ENCODE results near the gene VEPH1.
A peak's percentile ranks its signal among the peaks of the same experiment; 100 is the strongest.

VEPH1 gene

DNA sequence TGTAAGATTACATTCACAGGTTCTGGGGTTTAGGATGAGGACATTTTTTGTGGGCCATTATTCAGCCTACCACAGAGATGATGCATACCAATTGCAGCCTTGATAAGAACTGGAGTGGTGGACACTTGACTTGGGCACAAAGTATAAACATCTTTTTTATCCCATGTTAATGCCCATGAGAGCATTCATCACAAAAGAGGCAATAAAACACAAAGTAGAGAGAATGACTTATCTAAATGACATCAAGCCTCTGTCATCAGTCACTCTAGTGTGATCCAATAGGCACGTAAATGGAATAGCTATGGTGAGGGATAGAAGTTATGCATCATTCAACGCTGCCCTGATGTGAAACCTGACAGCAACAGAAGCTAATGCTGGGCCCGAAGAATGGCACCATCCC lies 25.8 kb downstream of the VEPH1 start:
- DNase-seq (ENCODE audit: low spot score): no peak

DNA sequence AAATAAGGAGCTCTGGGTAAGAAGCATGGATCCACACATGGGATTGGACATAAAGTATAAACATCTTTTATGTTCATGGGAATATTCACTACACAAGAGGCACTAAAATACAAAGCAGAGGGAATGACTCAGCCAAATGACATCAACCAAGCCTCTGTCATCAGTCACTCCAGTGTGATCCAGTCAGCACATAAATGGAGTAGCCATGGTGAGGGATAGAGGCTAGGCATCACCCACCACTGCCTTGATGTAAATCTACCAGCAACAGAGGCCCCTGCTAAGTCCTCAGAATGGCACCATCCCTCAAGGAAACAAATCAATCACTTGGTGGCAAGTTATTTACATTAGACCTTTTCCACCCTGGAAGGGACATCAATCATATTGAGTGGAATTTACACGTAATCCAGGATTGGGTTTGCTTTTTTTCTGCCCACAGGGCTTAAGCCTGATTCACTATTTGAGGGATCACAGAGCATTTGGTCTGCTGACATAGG lies 27.2 kb downstream of the VEPH1 start:
- no peak for DNase-seq (ENCODE audit: low spot score)

DNA sequence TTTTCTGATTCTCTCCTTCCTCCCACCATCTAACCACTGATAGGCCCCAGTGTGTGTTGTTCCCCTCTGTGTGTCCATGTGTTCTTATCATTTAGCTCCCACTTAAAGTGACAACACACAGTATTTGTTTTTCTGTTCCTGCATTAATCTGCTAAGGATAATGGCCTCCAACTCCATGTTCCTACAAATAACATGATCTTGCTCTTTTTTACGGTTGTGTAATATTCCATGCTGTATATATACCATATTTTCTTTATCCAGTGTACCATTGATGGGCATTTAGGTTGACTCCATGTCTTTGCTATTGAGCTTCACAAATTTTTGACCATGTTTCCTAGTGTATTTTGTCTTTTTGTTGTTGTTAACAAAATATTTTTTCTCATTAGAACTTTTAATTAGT lies 30.6 kb downstream of the VEPH1 start:
- DNase-seq (ENCODE audit: low spot score): no peak

DNA sequence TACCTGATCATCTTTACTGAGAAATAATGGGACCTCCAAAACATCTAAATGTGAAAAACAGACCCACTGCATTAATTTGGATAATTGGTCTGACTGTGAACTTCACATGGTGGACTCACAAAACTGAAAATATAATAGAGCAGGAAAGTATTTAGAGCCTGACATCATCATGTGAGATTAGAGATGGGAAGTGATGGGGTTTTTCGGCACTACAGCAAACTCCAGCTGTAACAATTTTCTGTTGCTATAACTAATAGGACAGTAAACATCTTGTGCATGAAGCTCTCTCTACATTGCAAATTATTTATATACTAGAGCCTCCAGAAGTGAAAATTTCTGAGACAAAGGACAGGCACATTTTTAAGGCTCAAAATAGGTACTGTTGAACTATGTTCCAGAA lies 32.2 kb downstream of the VEPH1 start:
- no peak for DNase-seq (ENCODE audit: low spot score)

DNA sequence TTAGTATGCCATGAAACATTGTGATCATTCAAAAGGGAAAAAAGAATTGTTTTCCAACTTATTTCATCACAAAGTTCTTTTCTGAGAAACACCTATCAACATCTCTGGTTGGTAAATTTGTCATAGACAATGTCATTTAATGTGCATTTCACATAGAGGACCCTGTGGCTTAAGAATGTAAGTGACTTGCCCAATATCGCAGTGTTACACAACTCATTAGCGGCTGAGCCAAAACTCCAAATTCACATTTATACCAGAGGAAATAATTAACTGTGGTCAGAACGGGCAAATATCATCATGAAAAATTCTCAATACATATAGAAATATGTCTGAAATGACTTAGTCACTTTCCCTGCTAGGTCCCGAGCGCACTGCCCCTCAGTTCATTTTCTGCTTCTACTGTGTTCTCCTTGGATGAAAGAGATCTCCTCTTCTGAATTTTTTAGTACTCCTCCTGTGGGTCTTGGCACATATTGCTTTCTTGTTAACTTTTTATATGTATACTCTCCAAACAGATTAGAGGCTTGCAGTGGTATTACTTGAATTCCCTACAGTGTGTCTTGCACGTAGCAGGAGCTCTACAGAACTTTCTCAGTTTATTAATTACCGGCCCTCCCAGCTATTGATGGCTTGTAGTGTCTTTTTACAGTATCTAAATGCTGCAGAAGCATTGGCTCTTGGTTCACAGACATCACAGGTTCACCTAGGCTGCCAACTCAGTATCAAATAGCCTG lies 33.5 kb downstream of the VEPH1 start:
- DNase-seq (ENCODE audit: low spot score): no peak

DNA sequence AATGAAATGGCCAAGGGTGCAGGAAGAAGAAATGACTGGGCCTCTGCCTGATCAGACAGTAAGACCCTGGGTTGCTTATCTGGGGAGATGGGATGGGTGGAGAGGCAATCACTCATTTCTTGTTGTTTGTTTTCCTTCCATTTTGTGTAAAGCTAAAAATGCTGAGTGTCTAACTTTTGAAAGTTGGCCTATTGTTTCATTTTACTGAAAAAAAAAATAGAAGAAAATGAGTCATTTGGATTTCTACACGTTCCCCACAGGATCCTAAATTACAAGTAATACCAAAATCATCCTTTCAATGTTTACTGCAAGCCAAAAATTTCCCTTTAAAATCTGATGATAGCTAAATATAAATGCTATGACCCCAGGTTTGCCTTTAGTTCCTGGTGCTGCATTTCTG lies 36.0 kb downstream of the VEPH1 start:
- DNase-seq (ENCODE audit: low spot score): no peak

DNA sequence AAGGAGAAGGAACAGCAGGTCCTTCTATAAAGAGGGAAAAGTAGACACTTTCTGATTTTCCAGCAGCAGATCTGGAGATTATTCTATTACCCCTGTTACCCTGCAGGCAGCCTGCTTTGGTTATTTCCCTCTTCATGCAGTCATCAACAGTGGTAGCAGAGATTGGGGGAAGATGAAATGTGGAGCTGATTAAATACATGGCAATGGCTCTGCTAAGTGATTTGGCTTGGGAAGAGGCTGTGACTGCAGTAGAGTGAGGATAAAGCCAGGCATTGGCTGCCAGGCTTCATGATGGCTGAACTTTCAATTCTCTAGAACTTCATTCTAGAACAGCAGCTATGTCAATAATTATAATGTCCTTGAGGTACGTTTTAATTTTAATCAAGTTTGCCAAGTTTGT lies 37.5 kb downstream of the VEPH1 start:
- DNase-seq (ENCODE audit: low spot score): no peak

DNA sequence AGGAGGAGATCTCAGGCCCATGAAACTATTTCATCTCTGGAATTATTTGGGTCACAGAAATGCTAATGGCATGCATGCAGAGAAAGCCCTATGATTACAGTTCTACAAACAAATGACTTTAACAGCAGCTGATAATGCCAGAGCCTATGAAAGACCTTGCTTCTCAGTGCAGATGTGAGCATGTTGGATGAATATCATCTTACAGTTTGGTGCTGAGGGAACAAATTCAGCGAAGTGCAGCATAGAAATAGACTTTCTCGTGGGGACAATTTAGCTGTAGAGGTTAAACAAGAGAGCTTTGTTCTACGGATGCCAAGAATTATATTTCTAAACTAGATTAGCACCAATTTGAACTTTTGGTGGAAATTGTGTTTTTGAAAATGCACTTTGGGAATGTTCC lies 38.9 kb downstream of the VEPH1 start:
- no peak for DNase-seq (ENCODE audit: low spot score)

DNA sequence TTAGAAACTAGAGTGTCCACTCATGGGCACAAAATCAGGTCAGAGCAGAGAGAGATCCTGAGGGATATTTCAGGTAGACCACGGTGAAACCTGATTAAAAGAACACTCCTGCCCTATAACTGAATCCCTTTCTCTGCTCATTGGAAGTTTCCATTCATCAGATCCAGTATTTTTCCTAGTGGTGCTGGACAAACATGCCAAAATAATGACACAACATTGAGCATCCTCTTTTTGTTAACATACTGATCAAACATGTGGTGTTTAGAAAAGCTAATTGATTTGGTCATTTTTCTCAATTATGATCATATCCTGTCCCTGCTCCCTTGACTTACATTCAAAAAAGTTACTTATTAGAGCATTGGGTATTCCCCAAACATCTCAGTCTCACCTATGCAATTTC lies 39.4 kb downstream of the VEPH1 start:
- no peak for DNase-seq (ENCODE audit: low spot score)

DNA sequence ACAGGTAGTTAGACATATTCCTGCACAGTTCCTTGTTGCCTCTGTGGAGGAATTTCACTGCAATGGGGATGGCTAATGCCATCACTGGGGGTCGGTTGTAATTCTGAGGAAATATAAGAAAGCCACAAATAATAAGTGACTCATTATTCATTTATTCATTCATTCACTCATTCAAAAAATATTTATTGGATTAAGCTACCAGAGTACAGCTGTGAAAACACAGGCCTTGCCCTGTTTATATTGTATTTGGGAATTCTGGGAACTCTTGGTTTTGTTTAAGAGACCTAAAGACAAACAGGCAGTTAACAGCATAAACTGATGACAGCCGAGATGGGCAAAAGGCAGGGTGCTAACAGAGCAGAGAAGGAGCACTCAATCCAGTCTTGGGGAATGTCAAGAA lies 43.0 kb downstream of the VEPH1 start:
- DNase-seq (ENCODE audit: low spot score): no peak

DNA sequence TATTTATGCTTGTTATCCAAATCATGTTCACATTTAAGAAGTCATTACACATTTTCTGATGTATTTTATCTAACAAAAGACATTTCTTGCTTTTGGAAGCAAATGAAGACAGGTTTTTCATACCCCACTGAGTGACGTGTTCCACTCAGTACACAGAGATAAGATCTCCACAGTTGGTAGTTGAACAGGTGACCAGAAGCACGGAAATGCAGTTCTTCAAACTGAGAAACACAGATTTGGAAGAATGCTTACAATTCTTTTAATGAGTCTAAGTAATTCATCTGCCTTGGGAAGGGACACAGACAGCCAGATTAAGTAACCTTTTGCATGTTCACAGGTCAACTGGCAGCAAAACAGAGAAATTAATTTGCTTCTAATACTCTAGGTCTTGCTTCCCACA lies 43.5 kb downstream of the VEPH1 start:
- no peak for DNase-seq (ENCODE audit: low spot score)

DNA sequence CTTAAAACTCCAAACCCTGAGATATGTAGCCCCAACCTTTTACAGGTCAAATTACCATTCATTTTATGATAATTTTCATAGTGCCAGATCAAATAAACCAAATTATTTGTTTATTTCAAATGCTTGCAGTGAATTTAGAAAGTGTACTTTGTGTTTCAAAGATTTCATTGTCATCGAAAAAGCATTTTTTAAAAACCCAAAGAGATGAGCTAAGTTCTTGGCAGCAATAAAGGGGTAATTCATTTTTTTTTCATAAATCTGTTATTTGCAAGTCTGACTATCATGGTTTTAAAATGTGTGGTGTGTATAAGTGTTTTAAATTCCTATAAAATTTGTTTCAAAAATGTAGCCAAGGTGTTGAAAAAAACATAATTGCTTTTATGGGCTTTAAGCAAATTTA lies 49.4 kb downstream of the VEPH1 start:
- DNase-seq (ENCODE audit: low spot score): no peak

DNA sequence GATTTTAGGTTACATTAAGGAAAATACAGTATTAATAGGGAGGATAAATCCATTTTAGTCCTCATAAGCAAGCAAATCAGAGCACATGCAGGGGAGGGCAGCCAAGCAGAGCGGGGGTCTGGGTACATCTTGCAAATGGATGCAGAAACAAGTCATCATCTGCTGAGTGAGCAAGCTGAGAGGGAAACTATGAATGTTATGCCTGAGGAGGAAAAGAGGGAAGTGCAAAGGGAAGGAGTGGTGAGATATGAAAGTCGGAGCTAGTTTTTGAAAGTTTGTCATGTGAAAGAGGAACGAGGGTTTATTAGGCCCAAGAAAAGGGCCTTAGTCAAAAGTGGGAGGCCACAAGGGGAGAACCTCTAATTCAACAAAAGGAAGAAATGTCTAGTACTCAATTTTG lies 51.1 kb downstream of the VEPH1 start:
- DNase-seq (ENCODE audit: low spot score): no peak

DNA sequence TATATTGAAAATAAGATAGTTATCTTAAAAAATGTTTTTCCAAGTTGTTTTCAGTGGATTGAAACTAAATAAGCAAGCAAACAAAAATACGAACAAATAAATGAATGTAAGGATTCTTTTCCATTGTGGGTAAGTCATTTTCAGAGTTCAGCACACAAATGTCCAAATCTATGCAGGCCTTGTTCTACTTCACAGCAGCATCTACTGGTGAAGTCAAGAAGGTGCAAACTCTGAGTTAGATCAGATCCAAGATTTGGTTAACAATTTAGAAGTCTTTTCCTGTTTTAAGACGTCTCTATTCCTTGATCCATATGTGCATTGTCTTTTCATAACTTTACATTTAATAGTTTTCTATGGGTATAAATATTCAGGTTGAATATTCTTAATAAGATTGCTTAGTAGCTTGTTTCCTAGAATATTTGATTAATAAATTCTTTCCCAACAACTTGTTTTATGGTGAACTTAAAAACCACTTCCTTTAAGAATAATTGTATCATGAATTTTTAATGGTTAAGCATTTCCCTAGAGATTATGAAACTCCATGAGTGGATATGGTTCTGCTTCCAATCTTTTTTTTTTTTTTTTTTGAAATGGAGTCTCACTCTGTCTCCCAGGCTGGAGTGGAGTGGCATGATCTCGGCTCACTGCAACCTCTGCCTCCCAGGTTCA lies 56.1 kb downstream of the VEPH1 start:
- peak; percentile 42 for DNase-seq (ENCODE audit: low spot score)

DNA sequence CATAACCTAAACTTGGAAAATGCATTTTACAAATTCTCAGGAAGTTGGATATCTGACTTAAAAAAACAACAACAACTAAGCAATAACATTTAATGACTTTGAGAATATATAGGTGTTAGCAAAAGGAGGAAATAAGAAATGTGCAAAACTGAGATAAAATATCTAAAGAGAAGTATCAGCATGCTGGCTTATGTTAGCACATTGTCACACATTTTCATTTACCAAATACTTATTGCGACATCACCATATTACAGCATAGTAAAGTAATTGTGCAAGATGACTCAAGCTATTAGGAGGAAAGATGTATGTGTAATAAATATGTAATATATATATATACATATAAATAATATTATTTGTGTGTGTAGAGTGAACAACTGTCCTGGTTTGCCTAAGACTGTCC lies 57.4 kb downstream of the VEPH1 start:
- no peak for DNase-seq (ENCODE audit: low spot score)

DNA sequence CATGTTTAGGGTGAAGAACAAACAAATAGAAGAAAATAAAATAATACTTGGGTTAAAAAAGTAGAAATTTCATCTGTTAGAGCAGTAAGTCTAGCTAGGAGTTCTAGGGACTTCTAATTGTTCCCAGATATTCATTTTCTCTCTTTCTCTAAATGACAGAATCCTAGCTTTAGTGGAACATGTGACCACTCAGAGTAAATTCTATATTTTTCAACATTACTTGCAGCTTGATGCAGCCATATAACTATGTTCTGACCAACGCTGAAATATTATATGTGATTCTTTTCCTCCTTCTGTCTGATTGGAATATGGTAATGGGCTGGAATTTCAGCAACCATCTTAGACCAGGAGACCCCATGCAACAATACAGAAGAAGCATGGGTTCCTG lies 58.4 kb downstream of the VEPH1 start:
- DNase-seq (ENCODE audit: low spot score): no peak

DNA sequence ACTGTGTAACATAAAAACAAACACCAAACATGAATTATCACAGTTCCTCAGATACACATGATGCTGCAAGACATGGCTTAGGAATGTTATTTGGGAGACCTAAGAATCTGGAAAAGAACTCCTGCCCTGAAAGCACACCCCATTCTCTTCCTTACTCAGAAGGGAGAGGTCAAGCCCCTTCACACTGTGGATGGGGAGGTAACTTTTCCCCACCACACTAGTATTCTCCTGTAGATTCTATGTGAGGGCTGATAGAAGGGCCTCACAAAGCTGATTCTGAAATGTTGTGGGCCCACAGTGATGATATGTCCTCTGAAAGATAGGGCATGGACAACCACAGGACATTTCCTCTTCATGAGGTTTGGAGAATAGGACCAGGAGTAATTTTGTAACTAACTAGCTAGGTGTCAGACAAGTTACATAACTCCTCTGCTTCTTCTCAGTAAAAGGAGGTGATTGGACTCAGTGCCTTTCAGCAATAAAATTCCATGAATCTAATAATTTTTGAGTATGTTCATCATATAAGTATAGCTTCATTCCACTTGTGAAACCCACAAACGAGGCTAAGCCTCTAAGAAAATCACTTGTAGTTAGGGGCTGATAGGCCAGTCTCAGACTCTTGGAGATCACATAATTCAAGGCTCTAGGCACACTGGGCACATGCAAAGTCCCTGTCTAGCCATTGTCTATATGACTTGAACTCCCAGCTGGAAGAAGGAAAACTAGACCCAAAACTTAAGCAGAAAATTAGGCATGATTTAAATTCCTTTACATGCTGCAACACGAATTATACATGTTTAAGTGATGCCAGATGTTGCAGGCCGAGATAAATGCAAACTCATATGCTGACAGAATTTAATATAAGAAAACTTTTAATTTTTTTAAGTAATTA lies 59.1 kb downstream of the VEPH1 start:
- no peak for DNase-seq (ENCODE audit: low spot score)

DNA sequence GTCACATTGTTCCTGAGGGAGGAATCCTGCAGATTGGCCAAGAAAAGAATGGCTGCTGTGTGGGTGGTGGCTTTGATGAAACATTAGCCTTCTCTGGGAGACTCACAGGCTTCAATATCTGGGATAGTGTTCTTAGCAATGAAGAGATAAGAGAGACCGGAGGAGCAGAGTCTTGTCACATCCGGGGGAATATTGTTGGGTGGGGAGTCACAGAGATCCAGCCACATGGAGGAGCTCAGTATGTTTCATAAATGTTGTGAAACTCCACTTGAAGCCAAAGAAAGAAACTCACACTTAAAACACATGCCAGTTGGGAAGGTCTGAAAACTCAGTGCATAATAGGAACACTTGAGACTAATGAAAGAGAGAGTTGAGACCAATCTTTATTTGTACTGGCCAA lies 60.5 kb downstream of the VEPH1 start:
- no peak for DNase-seq (ENCODE audit: low spot score)

DNA sequence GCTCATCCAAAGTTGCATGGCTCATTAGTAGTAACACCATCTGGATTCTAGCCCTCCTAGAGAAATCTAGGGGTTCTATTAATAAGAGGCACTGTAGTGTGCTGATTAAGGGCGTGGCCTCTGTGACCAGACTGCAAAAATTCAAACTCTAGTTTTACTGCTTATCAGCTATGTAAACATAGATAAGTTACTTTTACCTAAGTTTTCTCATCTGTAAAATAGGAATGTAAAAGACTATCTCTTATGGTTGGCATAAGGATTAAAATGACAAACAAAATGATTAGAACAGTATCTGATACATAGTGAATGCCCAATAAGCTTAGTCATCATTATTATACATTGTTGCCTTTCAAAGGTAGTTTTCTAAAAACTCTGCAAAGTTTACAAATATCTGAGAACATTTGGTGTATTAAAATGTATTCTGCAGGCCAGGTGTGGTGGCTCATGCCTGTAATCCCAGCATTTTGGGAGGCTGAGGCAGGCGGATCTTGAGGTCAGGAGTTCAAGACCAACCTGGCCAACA lies 62.1 kb downstream of the VEPH1 start:
- DNase-seq (ENCODE audit: low spot score): no peak

DNA sequence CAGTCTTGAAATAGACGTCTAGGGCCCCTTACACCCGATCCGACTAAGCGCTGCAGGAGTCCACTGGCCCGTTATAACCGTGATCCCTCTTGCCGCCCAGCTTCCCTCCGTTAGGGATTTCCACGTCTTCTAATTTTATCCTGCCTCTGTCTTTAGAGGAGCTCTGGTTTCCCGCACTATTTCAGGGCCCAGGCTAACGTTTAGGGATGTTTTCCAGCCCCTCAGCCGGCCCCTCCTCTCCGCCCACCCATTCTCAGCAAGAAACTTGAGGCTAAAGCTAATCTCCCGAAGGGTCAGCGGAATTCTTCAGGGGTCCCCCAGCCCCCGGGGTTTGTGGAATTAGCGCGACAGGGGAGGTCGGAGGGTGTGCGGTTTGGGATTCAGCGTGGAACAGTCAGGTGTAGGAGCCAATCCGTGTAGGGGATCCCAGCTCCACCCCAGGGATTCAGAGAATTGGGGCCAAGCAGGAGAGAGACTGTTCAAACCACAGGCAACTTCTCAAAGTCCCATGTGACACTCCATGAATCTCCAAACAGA lies 65.0 kb downstream of the VEPH1 start:
- no peak for DNase-seq (ENCODE audit: low spot score)

DNA sequence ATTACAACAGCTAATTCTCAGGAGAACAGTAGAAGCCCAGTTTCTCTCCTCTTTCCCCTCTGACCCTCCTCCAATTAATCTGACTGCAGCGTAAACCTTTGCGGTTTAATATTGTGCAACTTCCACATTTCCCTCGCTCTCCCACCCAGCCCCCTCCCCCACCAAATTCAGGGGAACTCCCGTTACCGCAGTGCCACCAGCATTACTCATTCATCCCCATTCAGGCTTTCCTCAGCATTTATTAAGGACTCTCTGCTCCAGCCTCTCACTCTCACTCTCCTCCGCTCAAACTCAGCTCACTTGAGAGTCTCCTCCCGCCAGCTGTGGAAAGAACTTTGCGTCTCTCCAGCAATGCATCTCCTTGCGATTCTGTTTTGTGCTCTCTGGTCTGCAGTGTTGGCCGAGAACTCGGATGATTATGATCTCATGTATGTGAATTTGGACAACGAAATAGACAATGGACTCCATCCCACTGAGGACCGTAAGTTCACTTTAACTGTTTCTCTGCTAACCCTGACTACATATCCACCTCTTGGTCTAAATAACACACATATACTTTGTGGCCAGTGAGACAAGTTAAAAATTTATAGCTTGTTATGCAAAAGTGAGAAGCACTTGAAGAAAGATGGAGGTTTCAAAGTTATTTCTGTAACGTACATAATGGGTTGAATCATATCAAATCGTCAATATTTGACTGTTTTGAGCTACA lies 66.5 kb downstream of the VEPH1 start, which contains the start of gene PTX3:
PTX3 (plus strand) TSS at position 268 of the 709 bp plus-strand sequence; CDS start at position 352, 84 bp downstream.
- DNase-seq (ENCODE audit: low spot score): no peak

DNA sequence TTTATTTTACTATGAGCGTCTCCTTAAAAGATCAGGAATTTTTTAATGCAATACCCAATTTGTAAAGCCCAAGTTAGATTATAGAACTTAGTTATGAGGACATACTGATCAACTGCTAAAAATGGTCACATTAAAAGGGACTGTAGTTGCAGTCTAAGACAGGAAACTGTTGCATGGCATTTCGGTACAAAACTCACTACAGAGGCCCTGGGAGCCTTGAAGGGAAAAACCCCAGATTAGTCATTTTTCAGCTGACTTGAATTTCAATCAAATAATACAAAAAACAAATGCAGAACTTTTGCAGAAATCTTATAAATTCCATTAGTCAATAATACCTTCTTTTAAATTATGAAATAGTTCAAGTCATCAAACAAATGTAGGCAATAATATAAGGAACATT lies 73.5 kb downstream of the VEPH1 start:
- no peak for DNase-seq (ENCODE audit: low spot score)

Measured in NAMALWA (cell line).